IPS-18a (cell line): ENCODE measurements around the gene ABLIM2.

Experiments used
- H3K27ac ChIP-seq: one replicate; pipeline ENCODE4 v1.5.1; 2013; ENCODE audit warnings: low read length
- H3K27me3 ChIP-seq: one replicate; pipeline ENCODE4 v1.6.1; 2013; ENCODE audit warnings: mild to moderate bottlenecking, low read length; ENCODE audit not compliant: control insufficient read depth, insufficient read depth
- H3K36me3 ChIP-seq: one replicate; pipeline ENCODE4 v1.6.1; 2013; ENCODE audit warnings: low read depth, low read length; ENCODE audit not compliant: control insufficient read depth
- H3K4me1 ChIP-seq: one replicate; pipeline ENCODE4 v1.6.1; 2013; ENCODE audit warnings: low read depth, low read length; ENCODE audit not compliant: control insufficient read depth
- H3K4me3 ChIP-seq: one replicate; pipeline ENCODE4 v1.5.1; 2013; ENCODE audit warnings: low read length
- H3K9ac ChIP-seq: one replicate; pipeline ENCODE4 v1.6.1; 2013; ENCODE audit warnings: mild to moderate bottlenecking, low read length, moderate library complexity
- H3K9me3 ChIP-seq: one replicate; pipeline ENCODE4 v1.6.1; 2013; ENCODE audit warnings: low read depth, low read length; ENCODE audit not compliant: control insufficient read depth

ABLIM2 gene

DNA sequence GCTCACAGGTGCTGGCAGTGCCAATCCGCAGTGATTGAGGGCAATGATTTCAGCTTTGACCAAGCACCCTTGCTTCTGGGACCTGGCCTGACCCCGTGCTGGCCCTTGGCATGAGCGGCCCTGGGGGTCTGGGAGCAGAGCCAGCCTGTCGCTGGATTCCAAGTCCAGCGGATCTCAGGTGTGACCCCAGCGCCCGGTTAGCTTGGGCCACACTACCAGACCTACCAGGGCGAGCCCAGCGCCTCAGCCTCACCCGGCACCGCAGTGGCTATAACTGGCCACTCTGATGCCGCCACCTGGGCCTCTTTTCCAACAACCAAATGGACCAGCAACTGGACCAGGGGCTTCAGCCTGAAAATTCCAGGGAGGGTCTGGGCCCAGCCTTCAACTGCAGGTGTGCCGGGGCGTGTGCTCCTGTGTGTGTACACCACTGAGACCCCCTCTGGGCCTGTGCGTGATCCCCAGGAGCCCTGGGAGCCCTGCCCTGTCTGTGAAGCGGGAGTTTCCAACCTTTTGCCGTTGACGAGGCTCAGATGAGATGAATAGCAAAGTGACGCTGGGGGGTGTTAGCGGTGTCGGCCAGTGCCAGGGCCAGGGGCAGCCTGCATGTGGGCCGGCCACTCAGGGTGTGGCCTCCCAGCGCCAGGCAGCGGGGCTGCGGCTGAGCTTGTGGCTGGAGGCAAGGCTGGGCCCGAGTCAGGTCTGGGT, 41.1 kb upstream of the ABLIM2 start:
- no peak overlapping the region for H3K9ac ChIP-seq
- no peak overlapping the region for H3K4me3 ChIP-seq

DNA sequence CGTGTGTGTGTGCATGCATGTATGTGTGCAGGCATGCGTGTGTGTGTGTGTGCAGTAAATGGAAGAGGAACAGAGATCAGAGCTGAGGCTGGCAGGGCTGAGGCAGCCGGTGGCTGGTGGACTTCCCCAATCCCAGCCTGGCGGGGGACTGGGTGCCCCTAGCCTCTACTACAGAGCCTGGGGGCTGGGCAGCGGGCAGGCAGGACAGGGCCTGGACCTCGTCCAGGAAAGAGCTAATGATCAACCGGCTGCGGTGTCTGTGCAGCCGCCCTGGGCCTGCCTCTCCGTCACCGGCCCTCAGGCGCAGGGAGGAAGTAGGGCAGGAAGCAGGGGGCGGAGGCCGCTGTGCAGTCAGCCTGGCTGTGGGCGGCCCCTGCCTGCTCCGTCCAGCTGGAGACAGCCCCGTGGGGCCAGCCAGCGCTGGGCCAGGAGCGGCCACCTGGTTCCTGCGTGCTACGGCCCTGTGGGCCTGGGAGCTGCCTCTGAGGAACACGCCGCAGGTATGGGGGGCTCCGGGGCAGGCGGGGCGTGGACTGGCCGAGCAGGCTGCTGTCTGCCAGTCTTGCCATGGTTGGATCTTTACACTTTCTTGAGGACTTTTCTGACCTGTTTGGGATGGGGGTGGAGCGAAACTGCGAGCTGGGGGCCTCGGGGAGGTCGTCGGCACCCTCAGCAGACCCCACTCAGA, 40.4 kb upstream of the ABLIM2 start, which contains the start of gene SH3TC1:
SH3TC1 (plus strand) TSS at position 385 of the 688 bp plus-strand sequence. CDS start 5,905 bp downstream, outside the sequence.
- H3K9ac ChIP-seq: no peak within 1 kb of the TSS
- H3K27me3 ChIP-seq: no peaks in the 10 kb centered on the region
- H3K9me3 ChIP-seq: no peaks in the 10 kb centered on the region
- no peak within 1 kb of the TSS for H3K4me3 ChIP-seq
- H3K4me1 ChIP-seq: no peaks in the 10 kb centered on the region
- no peaks in the 10 kb centered on the region for H3K36me3 ChIP-seq
- no peak within 1 kb of the TSS for H3K27ac ChIP-seq

More for the DNA sequence above, 41.1 kb upstream of the ABLIM2 start:
- no peaks in the 10 kb centered on the region for H3K27me3 ChIP-seq
- H3K36me3 ChIP-seq: no peaks in the 10 kb centered on the region
- no peak overlapping the region for H3K27ac ChIP-seq
- H3K9me3 ChIP-seq: no peaks in the 10 kb centered on the region
- no peaks in the 10 kb centered on the region for H3K4me1 ChIP-seq

DNA sequence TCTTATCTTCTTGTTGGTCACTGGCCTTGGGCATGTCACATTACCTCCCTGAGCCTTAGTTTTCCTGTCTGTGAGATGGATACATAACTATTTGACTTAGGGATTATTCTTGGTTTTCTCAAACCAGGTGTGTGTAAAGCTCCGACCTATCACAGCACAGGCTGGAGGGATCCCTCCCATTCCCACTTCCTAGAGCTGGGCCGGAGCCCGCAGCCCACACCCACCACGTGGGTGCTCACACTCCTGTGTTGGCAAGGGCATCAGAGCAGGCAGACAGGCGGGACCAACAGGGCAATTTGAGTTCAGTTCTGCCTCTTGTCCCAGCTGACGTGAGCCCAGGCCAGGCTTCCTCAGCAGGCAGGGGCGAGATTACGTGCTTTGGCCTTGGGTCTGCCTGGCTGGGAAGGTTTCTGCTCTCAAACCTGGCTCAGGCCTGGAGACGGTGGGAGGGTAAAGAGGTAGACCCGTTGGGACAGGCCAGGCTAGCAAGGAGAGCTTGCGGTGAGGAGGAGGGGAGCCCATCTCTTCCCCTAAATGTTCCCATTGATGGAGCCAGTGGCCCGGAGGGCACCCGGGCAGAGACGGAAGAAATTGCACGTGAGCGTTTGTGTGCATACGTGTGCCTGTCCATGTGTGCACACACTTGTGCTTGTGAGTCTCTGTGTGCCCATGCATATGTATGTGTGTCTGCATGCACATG, 39.7 kb upstream of the ABLIM2 start:
- H3K4me1 ChIP-seq: no peaks in the 10 kb centered on the region

DNA sequence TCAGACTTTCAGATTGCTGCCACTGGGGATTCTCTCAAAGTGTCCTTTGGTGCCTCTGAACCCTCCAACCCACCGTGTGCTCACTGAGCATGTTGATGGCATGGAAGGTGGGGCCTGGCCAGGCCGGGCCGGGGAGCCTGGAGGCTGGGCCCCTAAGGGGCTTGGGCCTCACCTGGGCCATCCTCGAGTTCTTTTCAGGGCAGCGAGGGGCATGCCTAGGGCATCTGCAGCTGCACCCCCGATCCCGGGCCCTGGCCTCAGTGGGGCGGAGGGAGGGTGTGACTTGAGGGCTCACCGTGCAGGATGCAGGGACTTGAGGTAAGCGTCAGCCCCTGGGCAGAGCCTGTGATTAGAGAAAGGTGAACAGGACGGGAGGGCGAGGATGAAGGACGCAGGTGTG, 38.9 kb upstream of the ABLIM2 start:
- H3K9me3 ChIP-seq: no peaks in the 10 kb centered on the region
- H3K4me1 ChIP-seq: no peaks in the 10 kb centered on the region
- H3K27me3 ChIP-seq: no peaks in the 10 kb centered on the region
- H3K4me3 ChIP-seq: no peak overlapping the region
- H3K36me3 ChIP-seq: no peaks in the 10 kb centered on the region
- H3K27ac ChIP-seq: no peak overlapping the region
- H3K9ac ChIP-seq: no peak overlapping the region

More for the DNA sequence above, 39.7 kb upstream of the ABLIM2 start:
- Histone ChIP-seq H3K36me3 (no peaks in the 10 kb centered on the region), H3K4me3 (no peak overlapping the region), H3K27ac (no peak overlapping the region), H3K9ac (no peak overlapping the region), H3K9me3 (no peaks in the 10 kb centered on the region), H3K27me3 (no peaks in the 10 kb centered on the region)

DNA sequence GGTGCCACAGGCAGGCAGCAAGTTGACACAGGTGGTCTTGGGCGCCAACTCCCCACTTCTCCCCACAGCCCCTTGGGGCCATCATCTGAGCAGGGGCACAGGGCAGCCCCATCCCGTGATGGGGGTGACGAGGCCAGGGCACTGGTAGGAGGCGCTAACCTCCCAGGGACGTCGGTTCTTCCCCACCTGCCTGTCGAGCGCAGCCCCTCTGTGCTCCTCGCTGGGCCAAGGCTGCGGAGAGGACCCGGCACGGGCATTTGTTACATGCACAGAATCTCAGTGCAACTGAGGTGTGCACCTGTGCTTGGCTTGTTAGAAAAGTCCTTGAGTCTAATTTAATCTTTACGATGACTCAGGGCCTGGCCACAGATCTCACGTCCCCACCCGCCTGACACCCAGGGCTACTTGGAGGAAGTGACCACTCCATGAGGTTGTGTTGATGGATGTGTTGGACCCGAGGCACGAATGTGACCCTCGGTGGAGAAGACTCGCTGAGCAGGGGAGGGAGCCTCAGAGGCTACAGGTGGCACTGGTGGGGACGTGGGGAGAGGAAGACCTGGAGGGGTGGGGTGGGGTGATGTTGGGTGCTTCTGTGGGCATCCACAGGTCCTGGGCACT, 37.3 kb upstream of the ABLIM2 start:
- H3K9me3 ChIP-seq: no peaks in the 10 kb centered on the region
- H3K27ac ChIP-seq: no peak overlapping the region
- H3K9ac ChIP-seq: no peak overlapping the region
- H3K36me3 ChIP-seq: no peaks in the 10 kb centered on the region
- H3K4me1 ChIP-seq: no peaks in the 10 kb centered on the region
- no peak overlapping the region for H3K4me3 ChIP-seq
- no peaks in the 10 kb centered on the region for H3K27me3 ChIP-seq

DNA sequence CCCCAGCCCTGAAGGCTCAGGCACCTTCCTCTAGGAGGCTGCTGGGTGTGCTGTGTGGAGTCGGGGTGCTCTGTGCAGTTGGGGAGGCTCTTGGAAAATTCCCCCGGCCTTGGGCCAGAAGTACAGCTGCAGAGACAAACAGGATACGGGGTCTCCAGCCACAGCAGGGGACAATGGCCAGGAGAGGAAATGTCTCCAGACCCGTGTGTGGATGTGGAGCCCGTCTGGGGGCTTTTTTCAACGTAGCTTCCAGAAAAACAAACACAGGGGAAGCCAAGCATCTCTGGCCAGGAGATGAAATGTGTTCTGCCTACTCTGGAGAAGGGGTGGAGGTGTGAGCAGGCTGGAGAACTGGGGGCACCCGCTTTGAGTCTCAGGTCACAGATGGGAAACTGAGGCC, 36.8 kb upstream of the ABLIM2 start:
- no peaks in the 10 kb centered on the region for H3K4me1 ChIP-seq
- no peaks in the 10 kb centered on the region for H3K36me3 ChIP-seq
- H3K4me3 ChIP-seq: no peak overlapping the region
- no peaks in the 10 kb centered on the region for H3K9me3 ChIP-seq
- H3K27me3 ChIP-seq: no peaks in the 10 kb centered on the region
- H3K27ac ChIP-seq: no peak overlapping the region
- H3K9ac ChIP-seq: no peak overlapping the region

DNA sequence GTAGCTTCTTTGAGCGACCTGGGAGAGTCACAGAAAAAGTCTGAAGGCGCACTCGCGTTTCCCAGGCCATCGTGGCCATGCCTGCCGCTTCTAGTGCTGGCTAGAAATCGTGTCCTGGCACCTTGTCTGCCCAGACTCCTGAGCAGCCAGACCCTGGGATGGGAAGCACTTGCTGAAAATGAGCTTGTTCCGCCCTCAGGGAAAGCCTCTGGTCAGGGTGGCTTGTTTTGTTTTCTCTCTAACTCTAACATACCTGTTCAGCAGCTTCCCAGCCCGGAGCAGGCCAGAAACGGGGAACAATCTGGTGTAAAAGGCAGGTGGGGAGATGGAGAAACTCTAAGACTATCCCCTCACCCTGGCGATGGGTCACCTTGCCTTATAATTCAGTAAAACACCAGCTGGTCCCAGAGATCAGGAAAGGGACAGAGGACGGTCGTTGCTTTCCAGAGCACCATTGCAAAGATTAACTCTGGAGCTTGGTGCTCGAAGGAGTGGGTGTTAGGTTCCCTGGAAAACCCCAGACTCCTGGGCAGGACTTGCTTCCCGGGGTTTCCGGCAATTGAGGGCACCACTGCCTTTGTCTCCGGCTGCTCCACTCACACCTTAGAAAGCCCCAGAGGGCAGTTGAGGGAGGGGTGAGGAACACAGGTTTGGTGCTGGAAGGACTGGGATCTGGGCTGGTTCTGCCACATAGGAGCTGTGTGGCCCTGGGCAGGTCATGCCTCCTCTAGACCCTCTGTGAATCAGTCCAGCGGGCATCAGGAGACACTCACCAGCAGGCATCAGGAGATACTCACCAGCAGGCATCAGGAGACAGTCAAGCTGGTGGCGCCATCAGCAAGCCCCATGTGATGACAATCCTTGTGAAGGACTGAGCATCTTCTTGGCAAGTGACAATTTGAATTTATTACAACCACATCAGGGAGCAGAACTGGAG, 36.0 kb upstream of the ABLIM2 start:
- no peaks in the 10 kb centered on the region for H3K36me3 ChIP-seq
- H3K27ac ChIP-seq: no peak overlapping the region
- no peak overlapping the region for H3K9ac ChIP-seq
- H3K27me3 ChIP-seq: no peaks in the 10 kb centered on the region
- no peaks in the 10 kb centered on the region for H3K9me3 ChIP-seq
- H3K4me3 ChIP-seq: no peak overlapping the region
- no peaks in the 10 kb centered on the region for H3K4me1 ChIP-seq

DNA sequence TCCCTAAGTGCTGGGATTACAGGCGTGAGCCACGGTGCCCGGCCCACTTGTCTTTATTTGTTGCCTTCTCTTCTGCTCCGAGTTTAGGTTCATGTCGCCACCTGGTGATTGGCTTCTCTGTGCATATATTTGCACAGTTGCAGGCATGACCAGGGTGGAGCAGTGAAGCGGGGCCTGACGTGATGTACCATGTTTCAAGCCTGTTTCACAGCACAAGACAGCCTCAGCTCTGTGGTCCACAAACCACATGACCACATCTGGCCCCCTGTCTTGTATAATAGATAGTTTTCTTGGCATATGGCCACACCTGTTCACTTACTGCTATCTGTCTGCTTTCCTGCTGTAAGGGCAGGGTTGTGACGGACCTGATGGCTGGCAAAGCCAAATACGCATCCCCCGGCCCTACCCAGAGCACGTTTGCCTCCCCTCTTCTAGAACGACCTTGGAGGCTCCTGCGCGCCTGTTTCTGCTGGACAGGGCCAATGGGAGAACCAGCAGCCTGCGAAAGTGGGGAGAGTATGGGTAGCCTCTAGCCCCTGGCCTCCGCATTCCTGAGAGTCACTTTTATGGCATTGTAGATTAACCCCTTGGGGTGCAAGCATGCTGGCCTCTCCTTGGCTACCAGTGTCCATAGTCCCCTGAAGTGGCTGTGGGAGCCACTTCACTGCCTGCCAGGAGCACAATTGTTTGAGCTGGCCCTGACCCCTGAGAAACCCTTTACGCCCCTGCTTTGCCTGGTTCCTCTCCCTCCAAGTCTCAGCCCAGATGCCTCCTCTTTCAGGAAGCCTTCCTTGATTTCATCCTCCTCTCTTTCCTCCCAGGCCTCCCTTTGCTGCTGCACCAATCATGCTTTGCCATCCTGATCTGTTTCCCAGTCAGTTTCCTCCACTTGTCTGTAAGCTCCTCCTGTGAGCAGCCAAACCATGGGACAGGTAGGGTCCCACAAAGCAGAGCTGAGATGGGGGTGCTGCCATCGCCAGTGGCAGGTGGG, 34.4 kb upstream of the ABLIM2 start:
- H3K4me1 ChIP-seq: no peaks in the 10 kb centered on the region
- no peak overlapping the region for H3K27ac ChIP-seq
- no peaks in the 10 kb centered on the region for H3K9me3 ChIP-seq
- H3K36me3 ChIP-seq: no peaks in the 10 kb centered on the region
- H3K4me3 ChIP-seq: no peak overlapping the region
- H3K27me3 ChIP-seq: no peaks in the 10 kb centered on the region
- H3K9ac ChIP-seq: no peak overlapping the region

DNA sequence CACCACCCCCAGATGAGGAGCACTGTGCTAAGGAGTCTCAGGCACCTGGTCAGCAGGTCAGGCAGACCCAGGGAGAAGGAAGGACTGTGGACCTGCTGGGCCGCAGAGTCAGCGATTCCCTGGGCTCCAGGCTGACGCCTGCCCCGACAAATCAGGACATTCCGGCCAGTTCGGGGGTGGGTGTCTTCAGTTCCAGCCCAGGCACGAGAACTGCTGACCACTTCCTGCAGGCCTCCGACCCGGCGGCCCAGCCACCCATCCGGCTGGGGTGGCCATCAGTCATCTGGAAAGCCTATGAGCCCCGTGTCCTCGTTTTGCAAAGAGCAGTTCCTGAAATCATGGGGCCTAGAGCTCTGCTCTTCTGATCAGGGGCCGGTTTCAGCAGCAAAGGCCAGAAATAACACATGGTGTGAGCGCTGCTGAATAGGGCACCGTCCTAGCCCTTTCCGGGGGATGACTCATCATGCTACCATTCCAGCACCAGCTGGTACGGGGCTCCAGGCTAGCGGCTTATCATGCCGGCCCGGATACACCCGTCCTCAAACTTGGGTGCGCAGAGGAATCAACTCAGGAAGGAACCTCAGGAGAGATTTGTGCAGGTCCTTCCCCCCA, 32.6 kb upstream of the ABLIM2 start:
- Histone ChIP-seq H3K4me3 (no peak overlapping the region), H3K27me3 (no peaks in the 10 kb centered on the region)

More for the DNA sequence above, 32.6 kb upstream of the ABLIM2 start:
- no peaks in the 10 kb centered on the region for H3K36me3 ChIP-seq
- H3K4me1 ChIP-seq: no peaks in the 10 kb centered on the region
- H3K27ac ChIP-seq: no peak overlapping the region
- no peak overlapping the region for H3K9ac ChIP-seq
- no peaks in the 10 kb centered on the region for H3K9me3 ChIP-seq
